ENCODE measurements around the gene AGBL3.

GRCh38 chr7:135180122-135180521, 193.8 kb downstream of the AGBL3 start:
- TF ChIP-seq CTCF (IDR thresholded peaks at IDR 0.05) (no peak), USF2 (CRISPR knock-in tag; IDR thresholded peaks at IDR 0.05) (no peak), CBFB (CRISPR knock-in tag; IDR thresholded peaks at IDR 0.05; ENCODE audit: low read depth) (no peak), FOXP1 (CRISPR knock-in tag; IDR thresholded peaks at IDR 0.05; ENCODE audit: borderline replicate concordance) (no peak), KAT7 (CRISPR knock-in tag; IDR thresholded peaks at IDR 0.05; ENCODE audit: borderline replicate concordance) (no peak), TEAD4 (CRISPR knock-in tag; IDR thresholded peaks at IDR 0.05) (no peak), SP1 (CRISPR knock-in tag; conservative IDR thresholded peaks at IDR 0.05) (no peak), CREB1 (CRISPR knock-in tag; IDR thresholded peaks at IDR 0.05) (no peak)

Data from WTC11 (cell line).